T-cell (primary cell): ENCODE data around the gene LUZP2. TPM values are rescaled to one million over a fixed set of nuclear protein-coding genes. Genes with fewer than 3 reads are reported as not detected.

Experiments
- ATAC-seq, 4 experiments: fragments of 200-7000 bp in 3 of 4; fragments of 150-1000 bp in 1 of 4; cut with Tn5 transposase; replicated peaks in 1 of 4; 1 replicate in 3 of 4; 2 replicates in 1 of 4; pipeline ENCODE4 v1.10.0; 2021; ENCODE audit warnings: moderate library complexity in 3 of 4, mild to moderate bottlenecking in 2 of 4, moderate number of reproducible peaks in 1 of 4
- CTCF ChIA-PET, 2 donors: fragments of 300-600 bp; sonication (Branson Sonifier 250); formaldehyde crosslinking; loops; one replicate each; lab custom pipeline; 2022; ENCODE audit warnings: antibody characterized with exemption in 2 of 2; lab: Charles Lee
- POLR2A ChIA-PET, 2 donors: fragments of 300-600 bp; sonication (Branson Sonifier 250); formaldehyde crosslinking; loops; one replicate each; lab custom pipeline; 2022; ENCODE audit warnings: antibody characterized with exemption in 2 of 2; lab: Charles Lee
- DNase-seq, 35 experiments: peaks; one replicate each; pipeline versions ENCODE4 v3.0.0 to v3.0.0-alpha.2; 2013 to 2023
- H3K27ac ChIP-seq: one replicate; pipeline ENCODE4 v1.5.1; 2013; ENCODE audit warnings: low read length
- H3K27me3 ChIP-seq, 2 experiments: replicated peaks in 1 of 2; 1 replicate in 1 of 2; 2 replicates in 1 of 2; pipeline versions ENCODE4 v1.6.1 to v1.7.0; 2013; ENCODE audit warnings: low read length in 1 of 2, mixed read lengths in 1 of 2; ENCODE audit not compliant: control insufficient read depth in 2 of 2, insufficient read depth in 2 of 2; ENCODE audit errors: extremely low read depth in 1 of 2
- H3K36me3 ChIP-seq, 2 donors: 1 replicate in 1 of 2; 2 replicates in 1 of 2; pipeline versions ENCODE4 v1.6.1 to v1.7.0; 2013; ENCODE audit warnings: low read length in 1 of 2; ENCODE audit not compliant: control insufficient read depth in 2 of 2, insufficient read depth in 1 of 2; ENCODE audit errors: extremely low read depth in 1 of 2
- H3K4me1 ChIP-seq, 2 experiments: 1 replicate in 1 of 2; 2 replicates in 1 of 2; pipeline versions ENCODE4 v1.6.1 to v1.7.0; 2013; ENCODE audit warnings: low read length in 2 of 2, mixed read lengths in 1 of 2; ENCODE audit not compliant: insufficient read depth in 2 of 2, control insufficient read depth in 1 of 2; ENCODE audit errors: extremely low read depth in 1 of 2
- H3K4me3 ChIP-seq, 2 donors: 1 replicate in 1 of 2; 2 replicates in 1 of 2; pipeline versions ENCODE4 v1.5.1 to v1.7.0; 2013; ENCODE audit warnings: mild to moderate bottlenecking in 2 of 2, low read length in 1 of 2, moderate library complexity in 1 of 2; ENCODE audit not compliant: control insufficient read depth in 1 of 2; ENCODE audit errors: extremely low read depth in 1 of 2
- H3K9me3 ChIP-seq: 2 replicates; pipeline ENCODE4 v1.7.0; 2013
- H3K27ac Mint-ChIP-seq, 2 donors: one replicate each; pipeline ENCODE4 v1.8.0; 2020 to 2021; ENCODE audit warnings: mild to moderate bottlenecking in 2 of 2, mixed read lengths in 2 of 2
- H3K27me3 Mint-ChIP-seq, 2 donors: one replicate each; pipeline ENCODE4 v1.8.0; 2021 to 2022; ENCODE audit warnings: mixed read lengths in 2 of 2
- H3K36me3 Mint-ChIP-seq: one replicate; pipeline ENCODE4 v1.8.0; 2021; ENCODE audit warnings: mixed read lengths
- H3K4me1 Mint-ChIP-seq, 3 donors: one replicate each; pipeline ENCODE4 v1.8.0; 2020 to 2022; ENCODE audit warnings: mixed read lengths in 3 of 3, mild to moderate bottlenecking in 1 of 3
- H3K4me3 Mint-ChIP-seq, 3 donors: one replicate each; pipeline ENCODE4 v1.8.0; 2020 to 2022; ENCODE audit warnings: mild to moderate bottlenecking in 3 of 3, mixed read lengths in 3 of 3, moderate library complexity in 3 of 3
- H3K9me3 Mint-ChIP-seq, 3 donors: one replicate each; pipeline ENCODE4 v1.8.0; 2020 to 2022; ENCODE audit warnings: mixed read lengths in 3 of 3
- WGBS: methylation state at CpG from one replicate; pipeline ENCODE4 v1.1.5; 2013; ENCODE audit warnings: missing lambda C conversion rate; ENCODE audit not compliant: insufficient coverage; 5-methylcytosine and 5-hydroxymethylcytosine counted together
- total RNA-seq, 35 experiments: library from RNA in 6 of 35; stranded (reverse) in 6 of 35; fragments of 120-200 nt in 1 of 35; gene quantifications; one replicate each; pipeline versions ENCODE4 v1.2.1 to v1.2.4 and lab custom pipeline; 2013 to 2026

LUZP2 gene
- total RNA-seq, 5 donors from 2014 or later (not counting 1 experiment from before 2014, with no cell fraction given) = not detected

GRCh38 chr11:24723231-24723630 lies 226.4 kb downstream of the LUZP2 start:
- ChIA-PET POLR2A (no interaction called here), CTCF (no interaction called here)
- no peaks in the 10 kb centered on the region for H3K36me3 Mint-ChIP-seq

GRCh38 chr11:24731554-24731953 lies 234.7 kb downstream of the LUZP2 start:
- ATAC-seq = no peak
- H3K36me3 ChIP-seq = no peaks in the 10 kb centered on the region
- no peaks in the 10 kb centered on the region for H3K4me1 ChIP-seq
- no peak overlapping the region for H3K4me3 Mint-ChIP-seq
- no peaks in the 10 kb centered on the region for H3K27me3 ChIP-seq
- ChIA-PET POLR2A (no interaction called here), CTCF (no interaction called here)
- H3K27ac Mint-ChIP-seq = no peak overlapping the region
- no peak overlapping the region for H3K27ac ChIP-seq
- no peaks in the 10 kb centered on the region for H3K36me3 Mint-ChIP-seq
- WGBS = no CpG with 5 or more reads among the region's 1 CpG
- H3K4me1 Mint-ChIP-seq = no peaks in the 10 kb centered on the region
- no peak for DNase-seq
- H3K9me3 ChIP-seq = no peaks in the 10 kb centered on the region
- no peaks in the 10 kb centered on the region for H3K27me3 Mint-ChIP-seq
- H3K4me3 ChIP-seq = no peak overlapping the region
- peaks cover 11 to 21% (median 16%) of the 10 kb centered on the region in 3 donors for H3K9me3 Mint-ChIP-seq

More at GRCh38 chr11:24723231-24723630, 226.4 kb downstream of the LUZP2 start:
- WGBS = 83% methylated on average over 2 of the region's 5 CpGs
- Mint-ChIP-seq H3K4me1 (no peaks in the 10 kb centered on the region), H3K27ac (no peak overlapping the region), H3K4me3 (no peak overlapping the region), H3K27me3 (no peaks in the 10 kb centered on the region), H3K9me3 (peaks cover 3 to 9% (median 4%) of the 10 kb centered on the region in 3 donors)
- Histone ChIP-seq H3K9me3 (no peaks in the 10 kb centered on the region), H3K4me3 (no peak overlapping the region), H3K4me1 (no peaks in the 10 kb centered on the region), H3K27ac (no peak overlapping the region), H3K36me3 (no peaks in the 10 kb centered on the region), H3K27me3 (no peaks in the 10 kb centered on the region)
- ATAC-seq (no peak), DNase-seq (no peak)

GRCh38 chr11:24734742-24735237 lies 237.9 kb downstream of the LUZP2 start:
- no peaks in the 10 kb centered on the region for H3K36me3 Mint-ChIP-seq
- Histone ChIP-seq H3K36me3 (no peaks in the 10 kb centered on the region), H3K27me3 (no peaks in the 10 kb centered on the region), H3K4me3 (no peak overlapping the region), H3K9me3 (no peaks in the 10 kb centered on the region), H3K4me1 (no peaks in the 10 kb centered on the region), H3K27ac (no peak overlapping the region)
- CTCF ChIA-PET = no interaction called here
- H3K4me3 Mint-ChIP-seq = no peak overlapping the region
- ATAC-seq (no peak), DNase-seq (no peak)
- no peaks in the 10 kb centered on the region for H3K27me3 Mint-ChIP-seq
- no peak overlapping the region for H3K27ac Mint-ChIP-seq
- peaks cover 10 to 18% (median 14%) of the 10 kb centered on the region in 3 donors for H3K9me3 Mint-ChIP-seq
- POLR2A ChIA-PET = no interaction called here
- WGBS = no CpG with 5 or more reads among the region's 3 CpGs
- no peaks in the 10 kb centered on the region for H3K4me1 Mint-ChIP-seq

GRCh38 chr11:24738972-24739371 lies 242.1 kb downstream of the LUZP2 start:
- ATAC-seq (no peak), DNase-seq (no peak)
- Histone ChIP-seq H3K27me3 (no peaks in the 10 kb centered on the region), H3K36me3 (no peaks in the 10 kb centered on the region), H3K9me3 (no peaks in the 10 kb centered on the region), H3K27ac (no peak overlapping the region), H3K4me1 (no peaks in the 10 kb centered on the region), H3K4me3 (no peak overlapping the region)
- WGBS = 0% methylated on average over 1 of the region's 2 CpGs
- ChIA-PET CTCF (no interaction called here), POLR2A (no interaction called here)
- no peak overlapping the region for H3K27ac Mint-ChIP-seq
- no peaks in the 10 kb centered on the region for H3K27me3 Mint-ChIP-seq
- peaks cover 3 to 16% (median 6%) of the 10 kb centered on the region in 3 donors for H3K9me3 Mint-ChIP-seq
- no peak overlapping the region for H3K4me3 Mint-ChIP-seq
- no peaks in the 10 kb centered on the region for H3K4me1 Mint-ChIP-seq
- H3K36me3 Mint-ChIP-seq = no peaks in the 10 kb centered on the region

- no peak overlapping the region for H3K4me3 Mint-ChIP-seq
- H3K9me3 Mint-ChIP-seq = peaks cover 8 to 16% (median 11%) of the 10 kb centered on the region in 3 donors
- ATAC-seq (no peak), DNase-seq (no peak)
- Histone ChIP-seq H3K27me3 (no peaks in the 10 kb centered on the region), H3K4me3 (no peak overlapping the region), H3K4me1 (no peaks in the 10 kb centered on the region), H3K9me3 (no peaks in the 10 kb centered on the region), H3K27ac (no peak overlapping the region), H3K36me3 (no peaks in the 10 kb centered on the region)
- no peak overlapping the region for H3K27ac Mint-ChIP-seq
- ChIA-PET CTCF (no interaction called here), POLR2A (no interaction called here)
- H3K4me1 Mint-ChIP-seq = no peaks in the 10 kb centered on the region
- H3K27me3 Mint-ChIP-seq = no peaks in the 10 kb centered on the region
- no peaks in the 10 kb centered on the region for H3K36me3 Mint-ChIP-seq
- 100% methylated on average over 2 of the region's 4 CpGs for WGBS
Measured at GRCh38 chr11:24739637-24740036, 242.8 kb downstream of the LUZP2 start.

- Mint-ChIP-seq H3K4me3 (no peak overlapping the region), H3K4me1 (no peaks in the 10 kb centered on the region), H3K27ac (no peak overlapping the region), H3K27me3 (no peaks in the 10 kb centered on the region), H3K36me3 (no peaks in the 10 kb centered on the region), H3K9me3 (peaks cover 15 to 19% (median 19%) of the 10 kb centered on the region in 3 donors)
- Histone ChIP-seq H3K36me3 (no peaks in the 10 kb centered on the region), H3K4me3 (no peak overlapping the region), H3K27ac (no peak overlapping the region), H3K4me1 (no peaks in the 10 kb centered on the region), H3K27me3 (no peaks in the 10 kb centered on the region), H3K9me3 (no peaks in the 10 kb centered on the region)
- 62% methylated on average over 2 of the region's 5 CpGs for WGBS
- ChIA-PET CTCF (interaction anchor here in 1 of 2 donors (0.6 kb wide), 1 partner anchor 30 kb away, joined by 8 read pairs; no protein-coding TSS in a partner anchor), POLR2A (no interaction called here)
- no peak for ATAC-seq
- DNase-seq = no peak
Measured at GRCh38 chr11:24747275-24748251, 250.7 kb downstream of the LUZP2 start.
